Thymus (tissue), 11 donors: ENCODE results near the gene LMO1. TPM values are rescaled to one million over a fixed set of nuclear protein-coding genes. Genes with fewer than 3 reads are reported as not detected.

Experiments used
- DNase-seq, 9 donors: peaks; one replicate each; pipeline ENCODE4 v3.0.0-alpha.2; 2013; ENCODE audit warnings: low spot score in 9 of 9, low read depth in 6 of 9, missing footprints in 1 of 9
- H3K27ac ChIP-seq, 2 donors: one replicate each; pipeline ENCODE4 v1.5.1; 2013; ENCODE audit warnings: control low read depth in 1 of 2, low read depth in 1 of 2, low read length in 1 of 2, mild to moderate bottlenecking in 1 of 2, moderate library complexity in 1 of 2
- H3K27me3 ChIP-seq, 2 donors: one replicate each; pipeline ENCODE4 v1.5.1; 2013; ENCODE audit warnings: low read length in 1 of 2; ENCODE audit not compliant: control insufficient read depth in 2 of 2, insufficient read depth in 1 of 2
- H3K36me3 ChIP-seq, 2 donors: one replicate each; pipeline ENCODE4 v1.5.1; 2013; ENCODE audit warnings: low read length in 1 of 2, mild to moderate bottlenecking in 1 of 2, moderate library complexity in 1 of 2; ENCODE audit not compliant: control insufficient read depth in 2 of 2, insufficient read depth in 2 of 2
- H3K4me1 ChIP-seq, 2 donors: one replicate each; pipeline ENCODE4 v1.5.1; 2013; ENCODE audit warnings: low read length in 2 of 2; ENCODE audit not compliant: control insufficient read depth in 2 of 2, insufficient read depth in 2 of 2
- H3K4me3 ChIP-seq, 2 donors: one replicate each; pipeline ENCODE4 v1.5.1; 2013; ENCODE audit warnings: low read length in 2 of 2, control low read depth in 1 of 2, mild to moderate bottlenecking in 1 of 2
- H3K9me3 ChIP-seq, 2 donors: one replicate each; pipeline ENCODE4 v1.5.1; 2013; ENCODE audit warnings: low read length in 1 of 2, mild to moderate bottlenecking in 1 of 2; ENCODE audit not compliant: control insufficient read depth in 2 of 2, insufficient read depth in 1 of 2
- WGBS: extraction: QIAGEN DNeasy Blood & Tissue Kit; methylation state at CpG from one replicate; pipeline ENCODE4 v1.1.7; 2013; 5-methylcytosine and 5-hydroxymethylcytosine counted together
- polyA plus RNA-seq: library from polyadenylated mRNA; stranded (reverse); fragments of 200-250 nt; gene quantifications from one replicate; pipeline ENCODE4 v1.2.3, GENCODE V29; 2013
- total RNA-seq: library from RNA; stranded (reverse); fragments of 120-200 nt; gene quantifications from one replicate; pipeline ENCODE4 v1.2.4, GENCODE V29; 2013
- donor health status: healthy.

The LMO1 gene
- total and polyA plus RNA-seq, 2 donors, result 0.05 to 0.32 TPM

- WGBS, result 76% methylated on average over 13 of the region's 13 CpGs
These were observed 35.4 kb upstream of the LMO1 start for GRCh38 chr11:8298801-8299786.

DNA sequence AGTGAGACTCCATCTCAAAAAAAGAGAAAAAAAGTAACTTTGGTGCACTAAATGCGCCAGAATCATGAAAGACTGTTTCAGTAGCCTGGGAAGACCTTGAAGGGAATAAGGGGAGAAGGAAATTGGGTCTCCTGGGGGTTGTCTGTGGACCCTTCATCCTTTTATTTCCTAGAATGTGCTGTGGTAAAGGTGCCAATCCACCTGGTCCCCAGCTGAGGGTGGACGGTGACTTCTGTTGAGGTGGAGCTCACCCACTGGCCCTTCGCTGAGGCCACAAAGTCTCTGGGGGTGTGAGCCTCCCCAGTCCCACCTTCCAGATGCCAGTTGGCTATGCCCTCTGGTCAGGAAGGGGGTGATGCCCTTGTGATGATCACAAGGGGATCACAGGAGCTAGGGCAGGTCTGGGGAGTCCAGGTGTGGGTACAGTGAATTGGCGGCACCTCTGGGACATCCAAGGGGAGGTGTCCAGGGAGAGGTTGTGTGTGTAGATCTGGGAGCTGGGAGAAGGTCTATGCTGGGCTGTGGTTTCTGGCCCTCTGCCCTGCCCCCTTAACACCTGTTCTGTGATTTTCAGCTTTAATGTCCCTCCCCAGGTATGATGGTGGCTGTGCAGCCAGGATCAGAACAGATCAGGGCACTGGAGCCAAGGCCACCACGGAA, 34.2 kb upstream of the LMO1 start:
- Histone ChIP-seq H3K36me3 (no peaks in the 10 kb centered on the region), H3K27ac (no peak overlapping the region), H3K9me3 (no peaks in the 10 kb centered on the region), H3K4me1 (no peaks in the 10 kb centered on the region), H3K4me3 (no peak overlapping the region), H3K27me3 (no peaks in the 10 kb centered on the region)
- no peak for DNase-seq
- 96% methylated on average over 5 of the region's 5 CpGs for WGBS

More at GRCh38 chr11:8298801-8299786, 35.4 kb upstream of the LMO1 start:
- Histone ChIP-seq H3K9me3 (no peaks in the 10 kb centered on the region), H3K27ac (no peak overlapping the region), H3K4me1 (no peaks in the 10 kb centered on the region), H3K4me3 (no peak overlapping the region), H3K36me3 (no peaks in the 10 kb centered on the region), H3K27me3 (no peaks in the 10 kb centered on the region)
- no peak for DNase-seq

DNA sequence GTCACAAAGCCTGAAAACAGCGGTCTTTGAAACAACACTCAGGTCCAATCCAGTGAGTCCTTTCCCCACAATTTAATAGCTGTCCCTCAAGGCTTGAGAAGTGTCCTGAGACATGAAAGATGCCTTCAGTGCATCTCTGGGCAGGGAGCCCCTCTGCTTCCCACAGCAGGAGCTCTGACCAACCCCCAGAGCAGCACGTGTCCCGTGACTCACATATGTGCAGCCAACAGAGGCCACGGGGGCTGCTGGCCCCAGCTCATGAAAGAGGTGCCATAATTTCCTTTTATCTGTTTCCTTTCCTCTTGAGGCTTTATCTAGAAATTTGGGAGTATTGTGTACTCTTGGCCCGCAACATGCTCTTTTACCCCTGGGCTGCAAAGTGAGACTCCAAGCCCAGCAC, 33.2 kb upstream of the LMO1 start:
- Histone ChIP-seq H3K36me3 (no peaks in the 10 kb centered on the region), H3K27ac (no peak overlapping the region), H3K4me1 (no peaks in the 10 kb centered on the region), H3K4me3 (no peak overlapping the region), H3K9me3 (no peaks in the 10 kb centered on the region), H3K27me3 (no peaks in the 10 kb centered on the region)
- WGBS, result 92% methylated on average over 5 of the region's 5 CpGs
- DNase-seq, result no peak

GRCh38 chr11:8296038-8296649, 32.5 kb upstream of the LMO1 start:
- no peaks in the 10 kb centered on the region for H3K9me3 ChIP-seq
- 89% methylated on average over 5 of the region's 5 CpGs for WGBS
- H3K4me3 ChIP-seq, result no peak overlapping the region
- no peaks in the 10 kb centered on the region for H3K36me3 ChIP-seq
- DNase-seq, result no peak
- H3K27me3 ChIP-seq, result no peaks in the 10 kb centered on the region
- no peak overlapping the region for H3K27ac ChIP-seq
- no peaks in the 10 kb centered on the region for H3K4me1 ChIP-seq

DNA sequence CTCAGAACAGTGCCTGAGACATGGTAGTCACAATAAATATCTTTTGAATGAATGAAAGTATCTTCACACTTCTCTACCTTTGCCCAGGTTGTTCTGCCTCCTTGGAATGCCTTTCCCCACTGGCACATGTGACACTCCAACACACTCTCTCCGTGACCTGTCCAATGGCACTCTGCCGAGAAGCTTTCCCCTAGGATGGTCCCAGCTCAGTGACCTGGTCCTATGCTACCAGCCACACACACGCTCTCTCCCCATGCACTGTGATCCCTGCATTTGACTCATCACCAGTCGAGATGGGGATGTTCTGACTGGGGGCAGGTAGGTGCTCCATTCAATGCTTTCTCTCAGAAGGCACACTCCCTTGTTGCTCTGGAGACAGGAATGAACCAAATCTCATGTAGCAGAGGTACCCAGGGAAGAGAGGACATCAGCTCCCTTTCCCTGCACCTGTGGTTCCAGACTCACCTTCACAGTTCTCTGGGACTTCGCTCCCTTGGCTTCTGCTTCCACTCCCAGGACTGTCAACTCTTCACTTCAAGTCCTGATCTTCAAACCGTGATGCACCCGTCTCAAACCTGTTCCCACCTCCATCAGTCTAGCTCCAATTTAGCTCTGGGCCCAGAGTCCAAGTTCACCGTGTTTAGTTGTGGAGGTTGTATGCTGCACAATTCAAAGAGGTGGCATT, 30.7 kb upstream of the LMO1 start:
- H3K27ac ChIP-seq, result no peak overlapping the region
- no peaks in the 10 kb centered on the region for H3K4me1 ChIP-seq
- H3K27me3 ChIP-seq, result no peaks in the 10 kb centered on the region
- no peak for DNase-seq
- no peaks in the 10 kb centered on the region for H3K9me3 ChIP-seq
- 89% methylated on average over 8 of the region's 8 CpGs for WGBS
- no peaks in the 10 kb centered on the region for H3K36me3 ChIP-seq
- no peak overlapping the region for H3K4me3 ChIP-seq

DNA sequence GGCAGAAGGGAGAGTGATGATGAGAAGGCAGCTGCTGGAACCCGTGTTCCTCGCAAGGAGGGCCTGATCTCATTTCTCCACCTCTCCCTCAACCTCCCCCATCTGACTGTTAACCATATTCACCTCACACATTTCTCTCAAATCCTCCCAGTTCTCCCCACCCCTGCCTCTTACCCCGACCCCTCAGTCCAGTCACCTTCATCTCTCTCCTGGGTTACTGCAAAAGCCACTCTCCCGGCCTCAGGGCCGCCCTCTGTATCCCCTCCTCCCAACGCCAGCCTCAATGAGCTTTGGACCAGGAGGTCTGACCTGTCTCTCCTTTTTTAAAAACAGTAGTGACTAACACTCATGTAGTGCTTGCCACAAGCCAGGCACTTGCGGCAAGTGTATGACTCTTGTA, 29.5 kb upstream of the LMO1 start:
- no peak overlapping the region for H3K4me3 ChIP-seq
- no peaks in the 10 kb centered on the region for H3K9me3 ChIP-seq
- no peak for DNase-seq
- no peaks in the 10 kb centered on the region for H3K4me1 ChIP-seq
- H3K27me3 ChIP-seq, result no peaks in the 10 kb centered on the region
- H3K36me3 ChIP-seq, result no peaks in the 10 kb centered on the region
- no peak overlapping the region for H3K27ac ChIP-seq
- WGBS, result 96% methylated on average over 7 of the region's 7 CpGs

GRCh38 chr11:8292351-8292750, 28.7 kb upstream of the LMO1 start:
- no peaks in the 10 kb centered on the region for H3K36me3 ChIP-seq
- H3K27ac ChIP-seq, result no peak overlapping the region
- H3K4me3 ChIP-seq, result no peak overlapping the region
- no peaks in the 10 kb centered on the region for H3K4me1 ChIP-seq
- WGBS, result 98% methylated on average over 10 of the region's 10 CpGs
- no peaks in the 10 kb centered on the region for H3K9me3 ChIP-seq
- no peaks in the 10 kb centered on the region for H3K27me3 ChIP-seq
- DNase-seq, result no peak

GRCh38 chr11:8291421-8292350, 28.0 kb upstream of the LMO1 start:
- WGBS, result 98% methylated on average over 11 of the region's 11 CpGs

More at GRCh38 chr11:8291421-8292350, 28.0 kb upstream of the LMO1 start:
- no peaks in the 10 kb centered on the region for H3K27me3 ChIP-seq
- no peak for DNase-seq
- no peaks in the 10 kb centered on the region for H3K9me3 ChIP-seq
- no peak overlapping the region for H3K4me3 ChIP-seq
- H3K27ac ChIP-seq, result no peak overlapping the region
- no peaks in the 10 kb centered on the region for H3K4me1 ChIP-seq
- H3K36me3 ChIP-seq, result no peaks in the 10 kb centered on the region
